ENCODE data around the gene PRKCSH.
"Not testable (repeated sequence)": the region's sequence is repeated elsewhere in the genome, so short reads cannot be mapped to it uniquely, and the experiment has no call there.

PRKCSH gene

DNA sequence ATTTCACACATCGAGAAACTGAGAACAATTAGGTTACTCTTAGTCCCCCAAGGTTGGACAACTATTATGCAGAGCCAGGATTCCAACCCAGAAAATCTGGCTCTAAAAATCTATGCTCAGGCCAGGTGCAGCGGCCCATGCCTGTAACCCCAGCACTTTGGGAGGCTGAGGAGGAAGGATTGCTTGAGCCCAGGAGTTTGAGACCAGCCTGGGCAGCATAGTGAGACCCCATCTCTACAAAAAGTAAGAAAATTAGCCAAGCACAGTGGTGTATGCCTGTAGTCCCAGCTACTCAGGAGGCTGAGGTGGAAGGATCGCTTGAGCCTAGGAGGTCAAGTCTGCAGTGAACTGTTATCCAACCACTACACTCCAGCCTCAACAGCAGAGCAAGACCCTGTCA, 1.9 kb upstream of the PRKCSH start:
- not testable (repeated sequence) for ATAC-seq, H3K27me3 Mint-ChIP-seq, H3K9me3 Mint-ChIP-seq, H3K4me3 Mint-ChIP-seq, H3K27ac Mint-ChIP-seq, DNase-seq
- peaks cover 29% of the 10 kb centered on the region for H3K4me1 Mint-ChIP-seq
- H3K36me3 Mint-ChIP-seq (ENCODE audit: low read depth), result peaks cover 16% of the 10 kb centered on the region

DNA sequence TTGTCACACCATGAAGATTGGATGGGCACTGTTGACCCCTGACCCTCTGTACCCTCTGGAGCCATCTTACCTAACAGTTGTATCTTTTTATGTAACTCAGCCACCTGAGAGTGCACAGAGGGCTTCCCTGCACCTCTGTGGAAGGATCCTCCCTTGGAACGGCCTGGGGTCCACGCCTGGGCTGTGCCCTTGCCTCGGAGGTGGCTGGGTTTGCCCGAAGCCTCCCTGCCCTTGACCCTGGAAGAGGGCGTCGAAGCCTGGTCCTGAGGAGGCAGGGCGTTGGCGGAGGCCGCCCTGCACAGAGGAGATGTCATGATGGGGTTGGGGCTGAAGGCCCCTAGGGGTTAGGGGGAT, 755 bp upstream of the PRKCSH start:
- peaks cover 29% of the 10 kb centered on the region for H3K4me1 Mint-ChIP-seq
- DNase-seq, result no peak
- ATAC-seq, result peak; percentile 14
- peak overlapping the region; percentile 99 for H3K4me3 Mint-ChIP-seq
- peaks cover 19% of the 10 kb centered on the region for H3K36me3 Mint-ChIP-seq (ENCODE audit: low read depth)
- peaks cover 6% of the 10 kb centered on the region for H3K27me3 Mint-ChIP-seq
- peak overlapping the region; percentile 97 for H3K27ac Mint-ChIP-seq
- no peaks in the 10 kb centered on the region for H3K9me3 Mint-ChIP-seq

- ATAC-seq, result no peak
- peaks cover 26% of the 10 kb centered on the region for H3K36me3 Mint-ChIP-seq (ENCODE audit: low read depth)
- H3K4me1 Mint-ChIP-seq, result peaks cover 31% of the 10 kb centered on the region
- peak overlapping the region; percentile 97 for H3K27ac Mint-ChIP-seq
- H3K9me3 Mint-ChIP-seq, result no peaks in the 10 kb centered on the region
- peak; percentile 29 for DNase-seq
- H3K4me3 Mint-ChIP-seq, result peak overlapping the region; percentile 99
- H3K27me3 Mint-ChIP-seq, result peaks cover 3% of the 10 kb centered on the region
Measured at GRCh38 chr19:11435833-11436313, 438 bp downstream of the PRKCSH start.

- DNase-seq (no peak), ATAC-seq (no peak)
- peaks cover 32% of the 10 kb centered on the region for H3K4me1 Mint-ChIP-seq
- no peak overlapping the region for H3K27ac Mint-ChIP-seq
- peaks cover 39% of the 10 kb centered on the region for H3K36me3 Mint-ChIP-seq (ENCODE audit: low read depth)
- H3K9me3 Mint-ChIP-seq, result no peaks in the 10 kb centered on the region
- H3K27me3 Mint-ChIP-seq, result peaks cover 3% of the 10 kb centered on the region
- H3K4me3 Mint-ChIP-seq, result peak overlapping the region; percentile 43
Measured at GRCh38 chr19:11437955-11438354, 2.5 kb downstream of the PRKCSH start.

DNA sequence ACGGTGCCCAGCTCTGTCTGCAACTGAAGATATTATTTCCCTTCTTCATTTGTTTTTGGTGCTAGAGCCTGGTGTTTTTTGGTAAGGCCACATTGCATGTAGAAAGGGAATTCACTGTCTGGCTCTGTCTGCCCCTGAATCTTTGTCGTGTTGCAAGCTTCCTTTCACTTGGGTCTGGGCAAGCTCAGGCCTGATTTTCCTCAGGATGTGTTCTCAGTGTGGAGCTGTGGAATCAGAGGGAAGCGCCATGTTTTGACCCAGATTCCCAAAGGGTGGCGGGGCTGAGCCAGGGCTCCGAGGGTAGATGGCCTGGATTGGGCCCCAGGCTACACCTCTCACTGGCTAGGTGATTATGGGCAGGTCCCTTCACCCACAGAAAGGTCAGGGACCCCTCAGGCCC, 8.6 kb downstream of the PRKCSH start:
- ATAC-seq (no peak), DNase-seq (no peak)
- Mint-ChIP-seq H3K27ac (no peak overlapping the region), H3K9me3 (no peaks in the 10 kb centered on the region), H3K4me1 (peaks cover 3% of the 10 kb centered on the region), H3K4me3 (no peak overlapping the region), H3K27me3 (no peaks in the 10 kb centered on the region), H3K36me3 (ENCODE audit: low read depth) (peaks cover 24% of the 10 kb centered on the region)

GRCh38 chr19:11445141-11445540, 9.7 kb downstream of the PRKCSH start:
- Mint-ChIP-seq H3K27me3 (no peaks in the 10 kb centered on the region), H3K9me3 (no peaks in the 10 kb centered on the region), H3K4me1 (peaks cover 3% of the 10 kb centered on the region), H3K27ac (no peak overlapping the region), H3K36me3 (ENCODE audit: low read depth) (peaks cover 23% of the 10 kb centered on the region), H3K4me3 (no peak overlapping the region)
- no peak for ATAC-seq
- no peak for DNase-seq

GRCh38 chr19:11446271-11446651, 10.8 kb downstream of the PRKCSH start:
- no peak overlapping the region for H3K27ac Mint-ChIP-seq
- no peaks in the 10 kb centered on the region for H3K27me3 Mint-ChIP-seq
- no peak for DNase-seq
- H3K4me1 Mint-ChIP-seq, result no peaks in the 10 kb centered on the region
- H3K9me3 Mint-ChIP-seq, result no peaks in the 10 kb centered on the region
- no peak for ATAC-seq
- H3K4me3 Mint-ChIP-seq, result no peak overlapping the region
- H3K36me3 Mint-ChIP-seq (ENCODE audit: low read depth), result peaks cover 13% of the 10 kb centered on the region

GRCh38 chr19:11446652-11447301, 11.3 kb downstream of the PRKCSH start:
- Mint-ChIP-seq H3K27ac (no peak overlapping the region), H3K4me1 (no peaks in the 10 kb centered on the region), H3K4me3 (no peak overlapping the region), H3K27me3 (no peaks in the 10 kb centered on the region), H3K9me3 (no peaks in the 10 kb centered on the region), H3K36me3 (ENCODE audit: low read depth) (peaks cover 10% of the 10 kb centered on the region)
- no peak for ATAC-seq
- DNase-seq, result peak; percentile 60

DNA sequence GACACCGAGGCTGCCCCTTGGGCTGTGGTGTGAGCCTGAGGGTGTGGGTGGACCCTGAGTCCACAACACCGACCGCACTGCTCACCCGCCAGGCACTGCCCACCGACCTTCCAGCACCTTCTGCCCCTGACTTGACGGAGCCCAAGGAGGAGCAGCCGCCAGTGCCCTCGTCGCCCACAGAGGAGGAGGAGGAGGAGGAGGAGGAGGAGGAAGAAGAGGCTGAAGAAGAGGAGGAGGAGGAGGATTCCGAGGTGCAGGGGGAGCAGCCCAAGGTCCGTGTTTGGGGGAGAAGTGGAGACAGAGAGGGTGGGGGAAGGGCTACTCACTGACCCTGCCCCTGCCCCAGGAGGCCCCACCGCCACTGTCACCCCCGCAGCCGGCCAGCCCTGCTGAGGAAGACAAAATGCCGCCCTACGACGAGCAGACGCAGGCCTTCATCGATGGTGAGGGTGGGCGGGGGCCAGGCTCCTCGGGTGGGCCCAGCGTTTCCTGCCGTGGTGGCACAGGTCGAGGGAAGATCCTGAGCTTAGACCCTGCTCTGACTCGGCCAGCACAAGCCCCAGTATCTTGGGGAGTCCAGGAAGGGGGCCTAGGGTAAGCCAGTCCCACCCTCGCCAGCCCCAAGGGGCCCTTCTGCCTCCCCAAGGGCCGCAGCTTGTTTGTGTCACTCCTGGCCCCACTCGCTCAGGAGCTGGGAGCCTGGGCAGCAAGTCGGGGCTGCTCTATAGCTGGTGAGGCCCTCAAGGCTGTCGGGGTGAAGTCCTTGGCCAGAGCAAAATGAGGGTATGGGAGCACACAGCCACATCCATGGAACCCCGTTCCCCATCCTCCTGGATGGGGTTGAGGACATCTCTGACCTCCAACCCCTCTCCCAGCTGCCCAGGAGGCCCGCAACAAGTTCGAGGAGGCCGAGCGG, 12.2 kb downstream of the PRKCSH start:
- ATAC-seq (no peak), DNase-seq (no peak)
- Mint-ChIP-seq H3K27me3 (no peaks in the 10 kb centered on the region), H3K36me3 (ENCODE audit: low read depth) (peaks cover 5% of the 10 kb centered on the region), H3K4me3 (no peak overlapping the region), H3K27ac (no peak overlapping the region), H3K4me1 (no peaks in the 10 kb centered on the region), H3K9me3 (no peaks in the 10 kb centered on the region)

DNA sequence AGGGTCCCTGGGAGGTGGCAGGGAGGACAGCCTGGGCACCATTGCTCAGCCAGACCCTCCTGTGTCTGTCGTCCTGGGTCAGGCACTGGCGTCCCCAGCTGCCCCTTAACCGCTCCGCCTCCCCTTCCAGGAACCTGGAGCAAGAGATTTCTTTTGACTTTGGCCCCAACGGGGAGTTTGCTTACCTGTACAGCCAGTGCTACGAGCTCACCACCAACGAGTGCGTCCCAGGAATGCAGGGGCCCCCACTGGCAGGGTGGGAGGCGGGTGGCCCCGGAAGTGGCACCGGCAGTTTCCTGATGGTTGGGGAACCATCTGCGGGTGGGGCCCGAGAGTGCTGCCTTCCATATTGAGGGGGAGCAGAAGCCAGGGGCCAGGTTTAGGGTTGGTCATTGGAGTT, 13.0 kb downstream of the PRKCSH start:
- peaks cover 3% of the 10 kb centered on the region for H3K36me3 Mint-ChIP-seq (ENCODE audit: low read depth)
- ATAC-seq, result no peak
- DNase-seq, result no peak
- H3K4me3 Mint-ChIP-seq, result no peak overlapping the region
- H3K4me1 Mint-ChIP-seq, result no peaks in the 10 kb centered on the region
- no peaks in the 10 kb centered on the region for H3K9me3 Mint-ChIP-seq
- H3K27me3 Mint-ChIP-seq, result peaks cover 2% of the 10 kb centered on the region
- no peak overlapping the region for H3K27ac Mint-ChIP-seq

DNA sequence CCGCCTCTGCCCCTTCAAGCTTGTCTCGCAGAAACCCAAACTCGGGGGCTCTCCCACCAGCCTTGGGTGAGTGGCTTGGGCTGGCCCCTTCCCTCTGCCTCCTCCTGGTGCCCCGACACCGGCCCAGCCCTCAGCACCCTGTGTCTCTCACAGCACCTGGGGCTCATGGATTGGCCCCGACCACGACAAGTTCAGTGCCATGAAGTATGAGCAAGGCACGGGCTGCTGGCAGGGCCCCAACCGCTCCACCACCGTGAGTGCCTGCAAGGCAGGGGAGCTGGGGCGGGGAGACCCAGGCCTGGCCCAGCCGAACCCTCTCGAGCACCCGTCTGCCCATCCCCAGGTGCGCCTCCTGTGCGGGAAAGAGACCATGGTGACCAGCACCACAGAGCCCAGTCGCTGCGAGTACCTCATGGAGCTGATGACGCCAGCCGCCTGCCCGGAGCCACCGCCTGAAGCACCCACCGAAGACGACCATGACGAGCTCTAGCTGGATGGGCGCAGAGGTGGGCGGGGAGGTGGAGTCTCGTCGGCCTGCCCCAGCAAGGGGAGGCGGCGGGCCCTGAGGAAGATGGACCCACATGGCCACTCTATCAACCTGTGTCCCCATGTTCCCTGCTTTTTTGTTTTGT, 13.6 kb downstream of the PRKCSH start:
- peaks cover 1% of the 10 kb centered on the region for H3K36me3 Mint-ChIP-seq (ENCODE audit: low read depth)
- H3K27me3 Mint-ChIP-seq, result peaks cover 3% of the 10 kb centered on the region
- H3K4me1 Mint-ChIP-seq, result no peaks in the 10 kb centered on the region
- H3K27ac Mint-ChIP-seq, result no peak overlapping the region
- no peaks in the 10 kb centered on the region for H3K9me3 Mint-ChIP-seq
- DNase-seq (no peak), ATAC-seq (no peak)
- no peak overlapping the region for H3K4me3 Mint-ChIP-seq

DNA sequence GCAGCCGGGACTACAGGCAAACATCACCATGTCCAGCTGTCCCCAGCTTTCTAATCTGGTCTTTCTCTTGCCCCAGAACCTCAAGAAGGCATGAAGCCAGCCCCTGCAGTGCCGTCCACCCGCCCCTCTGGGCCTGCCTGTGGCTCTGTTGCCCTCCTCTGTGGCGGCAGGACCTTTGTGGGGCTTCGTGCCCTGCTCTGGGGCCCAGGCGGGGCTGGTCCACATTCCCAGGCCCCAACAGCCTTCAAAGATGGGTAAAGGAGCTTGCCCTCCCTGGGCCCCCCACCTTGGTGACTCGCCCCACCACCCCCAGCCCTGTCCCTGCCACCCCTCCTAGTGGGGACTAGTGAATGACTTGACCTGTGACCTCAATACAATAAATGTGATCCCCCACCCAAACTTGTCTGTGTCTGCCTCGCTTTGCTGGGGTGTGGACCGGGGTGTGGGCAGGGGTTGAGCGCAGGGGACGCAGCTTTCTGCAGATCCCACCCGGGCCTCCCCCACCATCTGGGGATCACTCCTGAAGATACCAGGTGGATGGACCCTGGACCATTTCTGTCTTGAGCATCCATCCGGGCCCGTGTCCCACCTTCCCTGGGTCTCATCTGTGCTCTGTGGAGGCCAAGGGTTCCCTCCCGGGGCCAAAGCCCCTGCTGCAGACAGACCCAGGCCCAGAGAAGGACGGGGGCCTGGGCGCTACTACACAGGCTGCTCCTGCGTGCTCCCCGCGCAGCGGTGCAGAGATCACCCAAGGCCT, 15.3 kb downstream of the PRKCSH start:
- H3K4me3 Mint-ChIP-seq, result no peak overlapping the region
- ATAC-seq (no peak), DNase-seq (no peak)
- peaks cover 3% of the 10 kb centered on the region for H3K27me3 Mint-ChIP-seq
- H3K4me1 Mint-ChIP-seq, result no peaks in the 10 kb centered on the region
- H3K27ac Mint-ChIP-seq, result no peak overlapping the region
- H3K9me3 Mint-ChIP-seq, result no peaks in the 10 kb centered on the region
- H3K36me3 Mint-ChIP-seq (ENCODE audit: low read depth), result no peaks in the 10 kb centered on the region

GRCh38 chr19:11451327-11451870, 16.0 kb downstream of the PRKCSH start:
- no peaks in the 10 kb centered on the region for H3K36me3 Mint-ChIP-seq (ENCODE audit: low read depth)
- DNase-seq, result no peak
- no peak overlapping the region for H3K27ac Mint-ChIP-seq
- no peaks in the 10 kb centered on the region for H3K4me1 Mint-ChIP-seq
- no peaks in the 10 kb centered on the region for H3K9me3 Mint-ChIP-seq
- no peak overlapping the region for H3K4me3 Mint-ChIP-seq
- ATAC-seq, result no peak
- peaks cover 3% of the 10 kb centered on the region for H3K27me3 Mint-ChIP-seq
